KMS-11 (cell line): ENCODE results near the gene MICA.
"Not testable (repeated sequence)": the region's sequence is repeated elsewhere in the genome, so short reads cannot be mapped to it uniquely, and the experiment has no call there.

ENCODE experiments used
- H2AFZ ChIP-seq: fragments of 200-600 bp; sonication (generic); 2 replicates; pipeline ENCODE4 v1.6.1; 2016; ENCODE audit warnings: antibody characterized with exemption, mixed run types, low read depth
- H3K27ac ChIP-seq: fragments of 200-600 bp; sonication (generic); 2 replicates; pipeline ENCODE4 v1.6.1; 2016; ENCODE audit warnings: mild to moderate bottlenecking, mixed run types
- H3K27me3 ChIP-seq: fragments of 200-600 bp; sonication (generic); 2 replicates; pipeline ENCODE4 v1.6.1; 2017; ENCODE audit warnings: mild to moderate bottlenecking, low read depth, mixed run types, moderate library complexity; ENCODE audit not compliant: insufficient read depth
- H3K36me3 ChIP-seq: fragments of 200-600 bp; sonication (generic); 2 replicates; pipeline ENCODE4 v1.6.1; 2017; ENCODE audit warnings: mild to moderate bottlenecking, mixed run types; ENCODE audit not compliant: insufficient read depth
- H3K4me1 ChIP-seq: fragments of 200-600 bp; sonication (generic); 2 replicates; pipeline ENCODE4 v1.6.1; 2016; ENCODE audit warnings: mild to moderate bottlenecking, low read depth, mixed run types; ENCODE audit not compliant: poor library complexity, severe bottlenecking
- H3K4me2 ChIP-seq: fragments of 200-600 bp; sonication (generic); 2 replicates; pipeline ENCODE4 v1.7.0; 2016; ENCODE audit warnings: mild to moderate bottlenecking, mixed run types
- H3K4me3 ChIP-seq: fragments of 200-600 bp; sonication (generic); IDR thresholded peaks from 2 replicates; pipeline ENCODE4 v1.6.1; 2017; ENCODE audit warnings: low read depth, low read length, mixed read lengths; ENCODE audit not compliant: insufficient read depth
- H3K79me2 ChIP-seq: fragments of 200-600 bp; sonication (generic); 2 replicates; pipeline ENCODE4 v1.6.1; 2016; ENCODE audit warnings: low read depth, mixed run types; ENCODE audit not compliant: insufficient read depth
- H3K9ac ChIP-seq: fragments of 200-600 bp; sonication (generic); 2 replicates; pipeline ENCODE4 v1.6.1; 2016; ENCODE audit warnings: mild to moderate bottlenecking, mixed run types
- H4K20me1 ChIP-seq: fragments of 200-600 bp; sonication (generic); 2 replicates; pipeline ENCODE4 v1.6.1; 2016; ENCODE audit warnings: mild to moderate bottlenecking, mixed run types; ENCODE audit not compliant: insufficient read depth
- TF ChIP-seq, protein P1 (sequence below): fragments of 200-600 bp; sonication (generic); conservative IDR thresholded peaks from 2 replicates; pipeline ENCODE4 v1.6.1; 2017; ENCODE audit warnings: low read depth, mild to moderate bottlenecking, antibody characterized with exemption, low read length, moderate library complexity, mixed read lengths

Gene MICA

DNA sequence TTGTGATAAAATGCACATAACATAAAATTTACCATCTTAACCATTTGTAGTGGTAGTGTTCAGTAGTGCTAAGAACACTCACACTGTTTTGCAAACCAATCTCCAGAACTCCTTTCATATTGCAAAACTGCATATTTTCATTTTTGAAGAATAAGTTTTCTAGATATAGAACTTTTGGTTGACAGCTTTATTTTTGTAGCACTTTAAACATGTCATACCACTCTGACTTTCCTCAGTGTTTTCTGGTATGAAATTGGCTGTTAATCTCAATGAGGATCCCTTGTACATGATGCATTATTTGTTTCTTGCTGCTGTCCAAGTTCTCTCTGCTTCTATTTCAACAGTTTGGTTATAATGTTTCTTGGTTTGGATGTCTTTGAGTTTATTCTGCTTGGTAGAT lies 49.5 kb downstream of the MICA start:
- Histone ChIP-seq H3K79me2 (no peaks in the 10 kb centered on the region), H3K4me1 (no peaks in the 10 kb centered on the region), H3K9ac (no peak overlapping the region), H3K27me3 (no peaks in the 10 kb centered on the region), H3K36me3 (no peaks in the 10 kb centered on the region), H3K4me3 (no peak overlapping the region), H3K4me2 (no peak overlapping the region), H4K20me1 (no peaks in the 10 kb centered on the region), H3K27ac (no peak overlapping the region), H2AFZ (no peak overlapping the region)
- TF ChIP-seq, protein P1, sequence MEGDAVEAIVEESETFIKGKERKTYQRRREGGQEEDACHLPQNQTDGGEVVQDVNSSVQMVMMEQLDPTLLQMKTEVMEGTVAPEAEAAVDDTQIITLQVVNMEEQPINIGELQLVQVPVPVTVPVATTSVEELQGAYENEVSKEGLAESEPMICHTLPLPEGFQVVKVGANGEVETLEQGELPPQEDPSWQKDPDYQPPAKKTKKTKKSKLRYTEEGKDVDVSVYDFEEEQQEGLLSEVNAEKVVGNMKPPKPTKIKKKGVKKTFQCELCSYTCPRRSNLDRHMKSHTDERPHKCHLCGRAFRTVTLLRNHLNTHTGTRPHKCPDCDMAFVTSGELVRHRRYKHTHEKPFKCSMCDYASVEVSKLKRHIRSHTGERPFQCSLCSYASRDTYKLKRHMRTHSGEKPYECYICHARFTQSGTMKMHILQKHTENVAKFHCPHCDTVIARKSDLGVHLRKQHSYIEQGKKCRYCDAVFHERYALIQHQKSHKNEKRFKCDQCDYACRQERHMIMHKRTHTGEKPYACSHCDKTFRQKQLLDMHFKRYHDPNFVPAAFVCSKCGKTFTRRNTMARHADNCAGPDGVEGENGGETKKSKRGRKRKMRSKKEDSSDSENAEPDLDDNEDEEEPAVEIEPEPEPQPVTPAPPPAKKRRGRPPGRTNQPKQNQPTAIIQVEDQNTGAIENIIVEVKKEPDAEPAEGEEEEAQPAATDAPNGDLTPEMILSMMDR, result no peak

- Histone ChIP-seq H3K27ac (no peak overlapping the region), H3K4me3 (no peak overlapping the region), H3K4me2 (no peak overlapping the region), H4K20me1 (no peaks in the 10 kb centered on the region), H3K36me3 (no peaks in the 10 kb centered on the region), H3K4me1 (no peaks in the 10 kb centered on the region), H3K79me2 (no peaks in the 10 kb centered on the region), H3K9ac (no peak overlapping the region), H2AFZ (no peak overlapping the region), H3K27me3 (no peaks in the 10 kb centered on the region)
- TF ChIP-seq, protein P1, result no peak
Measured at GRCh38 chr6:31453259-31453658, 49.9 kb downstream of the MICA start.

DNA sequence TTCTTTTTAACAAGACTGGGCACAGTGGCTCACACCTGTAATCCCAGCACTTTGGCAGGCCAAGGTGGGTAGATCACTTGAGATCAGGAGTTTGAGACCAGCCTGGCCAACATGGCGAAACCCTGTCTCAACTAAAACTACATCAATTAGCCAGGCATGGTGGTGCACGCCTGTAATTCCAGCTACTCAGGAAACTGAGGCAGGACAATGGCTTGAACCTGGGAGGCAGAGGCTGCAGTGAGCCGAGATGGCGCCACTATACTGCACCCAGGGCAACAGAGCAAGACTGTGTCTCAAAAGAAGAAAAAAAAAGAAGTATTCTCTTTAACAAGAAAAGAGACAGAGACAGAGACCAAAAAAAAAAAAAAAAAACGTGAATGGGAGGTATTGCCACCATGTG lies 56.5 kb downstream of the MICA start:
- H3K4me1 ChIP-seq, result peaks cover 24% of the 10 kb centered on the region
- peaks cover 12% of the 10 kb centered on the region; the same call in 1 of the 2 replicates for H3K79me2 ChIP-seq
- not testable (repeated sequence) for H3K4me3 ChIP-seq, H3K4me2 ChIP-seq, H4K20me1 ChIP-seq, H3K36me3 ChIP-seq, H3K27me3 ChIP-seq, H3K27ac ChIP-seq, H2AFZ ChIP-seq, H3K9ac ChIP-seq

GRCh38 chr6:31460361-31461025 lies 57.1 kb downstream of the MICA start:
- TF ChIP-seq, protein P1, result no peak
- Histone ChIP-seq H3K27me3 (no peaks in the 10 kb centered on the region), H4K20me1 (no peaks in the 10 kb centered on the region), H3K4me3 (no peak overlapping the region), H3K4me1 (peaks cover 30% of the 10 kb centered on the region), H3K4me2 (no peak overlapping the region), H2AFZ (no peak overlapping the region), H3K9ac (no peak overlapping the region), H3K36me3 (no peaks in the 10 kb centered on the region), H3K79me2 (peaks cover 12% of the 10 kb centered on the region; the same call in 1 of the 2 replicates), H3K27ac (no peak overlapping the region)
